Neural cell (in vitro differentiated cells): Measurements from ENCODE around the gene GNE. TPM values are rescaled to one million over a fixed set of nuclear protein-coding genes. Genes with fewer than 3 reads are reported as not detected.

Source experiments
- H2AFZ ChIP-seq: fragments of 200-600, 300-800 bp; sonication (generic), shearing (Covaris generic); 2 replicates; pipeline ENCODE4 v1.6.0; 2014; ENCODE audit warnings: low read depth, mild to moderate bottlenecking, antibody characterized with exemption, low read length, moderate library complexity
- H3F3A ChIP-seq: fragments of 200-600 bp; shearing (Covaris generic); 2 replicates; pipeline ENCODE4 v1.6.1; 2016; ENCODE audit warnings: mild to moderate bottlenecking, moderate library complexity, mixed read lengths, antibody characterized with exemption, low read length; ENCODE audit not compliant: insufficient read depth, poor library complexity, severe bottlenecking
- H3K27ac ChIP-seq: fragments of 200-600, 300-800 bp; sonication (generic), shearing (Covaris generic); 2 replicates; pipeline ENCODE4 v1.5.1; 2014; ENCODE audit warnings: mild to moderate bottlenecking, low read length, moderate library complexity
- H3K27me3 ChIP-seq: fragments of 300-800, 200-600 bp; sonication (generic), shearing (Covaris generic); 2 replicates; pipeline ENCODE4 v1.6.0; 2014; ENCODE audit warnings: mild to moderate bottlenecking, low read depth, low read length, moderate library complexity; ENCODE audit not compliant: insufficient read depth
- H3K36me3 ChIP-seq: fragments of 300-800, 200-600 bp; sonication (generic), shearing (Covaris generic); 2 replicates; pipeline ENCODE4 v1.5.1; 2014; ENCODE audit warnings: mild to moderate bottlenecking, antibody characterized with exemption, low read length, moderate library complexity; ENCODE audit not compliant: insufficient read depth
- H3K4me2 ChIP-seq: fragments of 300-800, 200-600 bp; sonication (generic), shearing (Covaris generic); 2 replicates; pipeline ENCODE4 v1.6.0; 2014; ENCODE audit warnings: mild to moderate bottlenecking, low read length
- H3K4me3 ChIP-seq: fragments of 300-800, 200-600 bp; sonication (generic), shearing (Covaris generic); 2 replicates; pipeline ENCODE4 v1.5.1; 2014; ENCODE audit warnings: mild to moderate bottlenecking, low read length, moderate library complexity
- H3K79me2 ChIP-seq: fragments of 200-600 bp; shearing (Covaris generic); replicated peaks from 2 replicates; pipeline ENCODE4 v1.6.0; 2014; ENCODE audit warnings: mild to moderate bottlenecking, low read length, moderate library complexity; ENCODE audit not compliant: insufficient read depth
- H3K9ac ChIP-seq: fragments of 300-800, 200-600 bp; sonication (generic), shearing (Covaris generic); 2 replicates; pipeline ENCODE4 v1.6.1; 2016; ENCODE audit warnings: mild to moderate bottlenecking, low read length, mixed read lengths
- H3K9me2 ChIP-seq: fragments of 200-600 bp; shearing (Covaris generic); 2 replicates; pipeline ENCODE4 v1.6.1; 2016; ENCODE audit warnings: mild to moderate bottlenecking, low read length, mixed read lengths; ENCODE audit not compliant: insufficient read depth
- H3K9me3 ChIP-seq: fragments of 200-600, 300-800 bp; sonication (generic), shearing (Covaris generic); 2 replicates; pipeline ENCODE4 v1.6.1; 2016; ENCODE audit warnings: mild to moderate bottlenecking, mixed run types, low read length, moderate library complexity, mixed read lengths
- H4K20me1 ChIP-seq: fragments of 200-600 bp; shearing (Covaris generic); 2 replicates; pipeline ENCODE4 v1.6.1; 2016; ENCODE audit warnings: mild to moderate bottlenecking, mixed run types; ENCODE audit not compliant: insufficient read depth
- EP300 ChIP-seq: fragments of 450-650 bp; conservative IDR thresholded peaks from 2 replicates; pipeline ENCODE4 v1.6.1; 2014; ENCODE audit warnings: antibody characterized with exemption, mild to moderate bottlenecking, moderate library complexity; ENCODE audit not compliant: poor library complexity, severe bottlenecking
- EZH2 ChIP-seq: fragments of 200-600, 300-800 bp; shearing (Covaris generic), sonication (generic); IDR thresholded peaks from 2 replicates; pipeline ENCODE4 v1.6.1; 2014; ENCODE audit warnings: antibody characterized with exemption, low read length, borderline replicate concordance, mild to moderate bottlenecking; ENCODE audit not compliant: insufficient read depth, poor library complexity, severe bottlenecking
- MXI1 ChIP-seq: fragments of 450-650 bp; conservative IDR thresholded peaks from 2 replicates; pipeline ENCODE4 v1.6.1; 2014; ENCODE audit warnings: antibody characterized with exemption, mild to moderate bottlenecking; ENCODE audit not compliant: poor library complexity, severe bottlenecking
- POLR2AphosphoS5 ChIP-seq: IDR thresholded peaks from 2 replicates; pipeline ENCODE4 v1.6.1; 2012
- RAD21 ChIP-seq: fragments of 450-650 bp; conservative IDR thresholded peaks from 2 replicates; pipeline ENCODE4 v1.6.1; 2014; ENCODE audit warnings: antibody characterized with exemption, mild to moderate bottlenecking, moderate library complexity
- REST ChIP-seq: IDR thresholded peaks from 2 replicates; pipeline ENCODE4 v1.6.1; 2012; ENCODE audit warnings: borderline replicate concordance
- SMC3 ChIP-seq: fragments of 450-650 bp; conservative IDR thresholded peaks from 2 replicates; pipeline ENCODE4 v1.6.1; 2014; ENCODE audit warnings: antibody characterized with exemption, mild to moderate bottlenecking, moderate library complexity; ENCODE audit not compliant: poor library complexity
- TAF1 ChIP-seq: IDR thresholded peaks from 2 replicates; pipeline ENCODE4 v1.6.1; 2012; ENCODE audit warnings: low read depth
- polyA plus RNA-seq: library from polyadenylated mRNA; depleted of rRNA; stranded (reverse); fragments of >200 nt; gene quantifications from 2 replicates; pipeline ENCODE4 v1.2.3, GENCODE V29; 2014
- TF ChIP-seq, protein P1 (sequence below): fragments of 450-650 bp; IDR thresholded peaks from 2 replicates; pipeline ENCODE4 v1.5.1; 2014; ENCODE audit warnings: antibody characterized with exemption, mild to moderate bottlenecking, moderate library complexity; ENCODE audit not compliant: poor library complexity, severe bottlenecking

Gene GNE
- polyA plus RNA-seq, 1 donor from 2014 or later, result 22.7 TPM

DNA sequence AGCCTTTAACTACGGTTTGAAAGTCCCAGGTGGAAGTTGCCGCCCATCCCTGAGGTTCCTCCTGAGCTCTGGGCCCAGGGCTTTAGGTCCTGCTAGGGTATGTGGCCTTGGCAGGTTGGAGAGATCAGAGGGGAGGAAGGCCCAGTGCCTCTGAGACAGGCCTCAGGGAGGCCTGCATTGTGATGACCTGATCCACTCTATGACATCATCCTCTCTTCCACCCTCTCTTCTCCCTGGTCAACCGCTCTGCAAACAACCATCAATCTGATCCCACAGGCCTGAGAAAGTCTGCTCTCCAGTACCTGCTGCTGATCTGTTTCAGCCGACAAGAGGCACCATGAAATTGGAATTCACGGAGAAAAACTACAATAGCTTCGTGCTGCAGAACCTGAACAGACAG, 89.1 kb downstream of the GNE start, which contains the start of gene CCIN:
CCIN (plus strand) TSS at position 223 of the 400 bp plus-strand sequence; CDS start at position 338, 115 bp downstream.
- Histone ChIP-seq H4K20me1 (no peaks in the 10 kb centered on the region), H3K9me3 (no peaks in the 10 kb centered on the region), H2AFZ (no peak within 1 kb of the TSS), H3K27me3 (no peaks in the 10 kb centered on the region), H3F3A (no peaks in the 10 kb centered on the region), H3K4me3 (no peak within 1 kb of the TSS), H3K9me2 (no peaks in the 10 kb centered on the region), H3K4me2 (no peak within 1 kb of the TSS), H3K79me2 (no peaks in the 10 kb centered on the region), H3K27ac (no peak within 1 kb of the TSS), H3K9ac (no peak within 1 kb of the TSS), H3K36me3 (no peaks in the 10 kb centered on the region)
- TF ChIP-seq SMC3, result no peak
- TF ChIP-seq MXI1, result no peak

DNA sequence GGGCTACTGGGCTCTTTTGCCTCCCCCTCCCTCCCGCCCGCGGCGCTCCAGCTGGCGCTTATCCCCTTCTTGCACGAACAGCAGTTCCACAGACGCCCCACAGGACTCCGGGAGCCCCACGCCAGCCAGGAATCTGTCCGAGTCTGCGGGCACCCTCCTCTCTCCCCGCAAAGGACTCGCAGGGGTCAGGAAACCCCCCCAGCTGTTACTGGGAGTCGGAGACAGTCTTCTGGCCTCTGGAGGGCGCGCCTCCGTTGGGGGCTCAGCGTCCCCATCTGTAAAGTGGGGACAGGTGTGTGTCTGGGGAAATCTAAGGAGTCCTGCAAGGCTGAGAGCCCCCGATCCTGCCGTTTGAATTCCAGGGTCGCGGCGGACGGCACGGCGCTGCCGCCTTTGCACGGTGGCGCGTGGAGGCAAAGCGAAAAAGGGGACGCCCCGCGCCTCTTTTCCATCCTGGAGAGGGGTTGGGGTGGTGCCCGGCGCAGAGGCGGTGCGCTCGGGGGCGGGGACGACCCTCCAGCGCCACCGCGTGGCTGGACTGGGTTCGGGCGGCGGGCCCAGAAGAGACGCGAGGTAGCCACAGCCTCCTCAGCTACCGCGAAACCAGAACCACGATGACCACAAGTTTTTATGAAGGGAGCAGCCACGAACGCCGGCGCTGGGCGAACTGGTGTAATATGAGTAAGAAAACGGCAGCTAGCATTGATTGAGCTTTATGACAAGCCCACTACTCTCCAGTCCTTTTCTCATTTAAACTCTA, 91.9 kb downstream of the GNE start:
- no peaks in the 10 kb centered on the region for H3K79me2 ChIP-seq
- no peak overlapping the region for H3K4me2 ChIP-seq
- no peak overlapping the region for H3K27ac ChIP-seq
- peak overlapping the region; percentile 61 for H3K4me3 ChIP-seq
- H3K9me3 ChIP-seq, result no peaks in the 10 kb centered on the region
- no peaks in the 10 kb centered on the region for H3K9me2 ChIP-seq
- peak overlapping the region; percentile 26 for H3K9ac ChIP-seq
- no peaks in the 10 kb centered on the region for H3F3A ChIP-seq
- no peaks in the 10 kb centered on the region for H4K20me1 ChIP-seq
- no peaks in the 10 kb centered on the region for H3K36me3 ChIP-seq
- TF ChIP-seq, protein P1, sequence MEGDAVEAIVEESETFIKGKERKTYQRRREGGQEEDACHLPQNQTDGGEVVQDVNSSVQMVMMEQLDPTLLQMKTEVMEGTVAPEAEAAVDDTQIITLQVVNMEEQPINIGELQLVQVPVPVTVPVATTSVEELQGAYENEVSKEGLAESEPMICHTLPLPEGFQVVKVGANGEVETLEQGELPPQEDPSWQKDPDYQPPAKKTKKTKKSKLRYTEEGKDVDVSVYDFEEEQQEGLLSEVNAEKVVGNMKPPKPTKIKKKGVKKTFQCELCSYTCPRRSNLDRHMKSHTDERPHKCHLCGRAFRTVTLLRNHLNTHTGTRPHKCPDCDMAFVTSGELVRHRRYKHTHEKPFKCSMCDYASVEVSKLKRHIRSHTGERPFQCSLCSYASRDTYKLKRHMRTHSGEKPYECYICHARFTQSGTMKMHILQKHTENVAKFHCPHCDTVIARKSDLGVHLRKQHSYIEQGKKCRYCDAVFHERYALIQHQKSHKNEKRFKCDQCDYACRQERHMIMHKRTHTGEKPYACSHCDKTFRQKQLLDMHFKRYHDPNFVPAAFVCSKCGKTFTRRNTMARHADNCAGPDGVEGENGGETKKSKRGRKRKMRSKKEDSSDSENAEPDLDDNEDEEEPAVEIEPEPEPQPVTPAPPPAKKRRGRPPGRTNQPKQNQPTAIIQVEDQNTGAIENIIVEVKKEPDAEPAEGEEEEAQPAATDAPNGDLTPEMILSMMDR, result peak; percentile 87
- TF ChIP-seq RAD21 (peak; percentile 80), TAF1 (no peak), SMC3 (peak; percentile 87), REST (no peak)
- no peaks in the 10 kb centered on the region for H3K27me3 ChIP-seq
- peak overlapping the region; percentile 14 for H2AFZ ChIP-seq

DNA sequence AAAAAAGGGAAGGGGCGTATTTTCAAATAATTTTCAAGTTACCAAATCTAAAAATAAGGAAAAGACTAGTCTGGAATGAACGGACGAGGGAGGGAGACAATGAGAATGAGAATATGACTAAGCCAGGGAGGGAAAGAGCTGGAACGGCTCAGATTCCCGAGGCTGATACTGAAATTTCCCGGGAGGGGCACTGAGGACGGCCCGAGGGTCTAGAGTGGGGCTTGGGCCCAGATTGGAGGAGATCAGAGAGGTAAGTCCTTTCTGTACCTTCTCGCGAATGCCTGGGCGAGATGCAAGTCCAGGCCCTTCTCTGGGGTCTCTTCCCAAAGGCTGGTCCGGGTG, 92.5 kb downstream of the GNE start:
- Histone ChIP-seq H3K4me2 (no peak overlapping the region), H2AFZ (no peak overlapping the region), H3K9ac (no peak overlapping the region)

More for the DNA sequence above, 92.5 kb downstream of the GNE start:
- Histone ChIP-seq H4K20me1 (no peaks in the 10 kb centered on the region), H3K9me2 (no peaks in the 10 kb centered on the region), H3K79me2 (no peaks in the 10 kb centered on the region), H3K9me3 (no peaks in the 10 kb centered on the region), H3K27me3 (no peaks in the 10 kb centered on the region), H3K27ac (no peak overlapping the region), H3K4me3 (no peak overlapping the region), H3K36me3 (no peaks in the 10 kb centered on the region), H3F3A (no peaks in the 10 kb centered on the region)
- no peak for TF ChIP-seq REST
- TF ChIP-seq MXI1, result no peak
- no peak for TF ChIP-seq EZH2
- TF ChIP-seq, protein P1, result no peak
- no peak for TF ChIP-seq EP300
- no peak for TF ChIP-seq POLR2AphosphoS5
- TF ChIP-seq RAD21, result no peak
- no peak for TF ChIP-seq TAF1
- TF ChIP-seq SMC3, result no peak
